Cerebellar cortex (tissue), 1 donor: ENCODE measurements around the gene MUC22.
"Not testable (repeated sequence)": the region's sequence is repeated elsewhere in the genome, so short reads cannot be mapped to it uniquely, and the experiment has no call there.

Experiments
- DNase-seq: peaks from one replicate; pipeline ENCODE4 v3.0.0-alpha.2; 2015; ENCODE audit warnings: low spot score

Gene MUC22

GRCh38 chr6:30998785-30999184 lies 11.5 kb upstream of the MUC22 start:
- no peak for DNase-seq

DNA sequence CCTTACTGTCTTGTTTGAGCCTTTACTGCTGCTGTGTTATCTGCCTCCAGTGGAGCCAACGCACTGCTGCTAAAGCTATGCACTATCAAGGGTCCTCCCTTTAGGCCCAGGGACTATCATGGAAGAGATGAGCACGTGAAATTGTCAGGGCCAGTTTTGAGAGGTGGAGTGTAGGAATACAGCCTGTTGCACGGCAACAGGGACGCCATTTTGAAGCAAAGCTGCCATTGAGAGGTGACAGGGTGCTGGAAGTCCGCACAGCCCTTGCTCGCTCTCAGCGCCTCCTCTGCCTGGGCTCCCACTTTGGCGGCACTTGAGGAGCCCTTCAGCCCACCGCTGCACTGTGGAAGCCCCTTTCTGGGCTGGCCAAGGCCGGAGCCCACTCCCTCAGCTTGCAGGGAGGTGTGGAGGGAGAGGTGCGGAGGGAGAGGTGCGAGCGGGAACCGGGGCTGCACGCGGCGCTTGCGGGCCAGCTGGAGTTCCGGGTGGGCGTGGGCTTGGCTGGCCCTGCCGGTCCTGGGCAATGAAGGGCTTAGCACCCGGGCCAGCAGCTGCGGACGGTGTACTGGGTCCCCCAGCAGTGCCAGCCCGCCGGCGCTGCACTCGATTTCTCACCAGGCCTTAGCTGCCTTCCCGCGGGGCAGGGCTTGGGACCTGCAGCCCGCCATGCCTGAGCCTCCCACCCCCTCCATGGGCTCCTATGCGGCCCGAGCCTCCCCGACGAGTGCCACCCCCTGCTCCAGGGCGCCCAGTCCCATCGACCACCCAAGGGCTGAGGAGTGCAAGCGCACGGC lies 10.0 kb upstream of the MUC22 start:
- DNase-seq: not testable (repeated sequence)

GRCh38 chr6:31001281-31001888 lies 8.9 kb upstream of the MUC22 start:
- no peak for DNase-seq

- no peak for DNase-seq
Measured at GRCh38 chr6:31002471-31002870, 7.8 kb upstream of the MUC22 start.

GRCh38 chr6:31004794-31005193 lies 5.5 kb upstream of the MUC22 start:
- no peak for DNase-seq

DNA sequence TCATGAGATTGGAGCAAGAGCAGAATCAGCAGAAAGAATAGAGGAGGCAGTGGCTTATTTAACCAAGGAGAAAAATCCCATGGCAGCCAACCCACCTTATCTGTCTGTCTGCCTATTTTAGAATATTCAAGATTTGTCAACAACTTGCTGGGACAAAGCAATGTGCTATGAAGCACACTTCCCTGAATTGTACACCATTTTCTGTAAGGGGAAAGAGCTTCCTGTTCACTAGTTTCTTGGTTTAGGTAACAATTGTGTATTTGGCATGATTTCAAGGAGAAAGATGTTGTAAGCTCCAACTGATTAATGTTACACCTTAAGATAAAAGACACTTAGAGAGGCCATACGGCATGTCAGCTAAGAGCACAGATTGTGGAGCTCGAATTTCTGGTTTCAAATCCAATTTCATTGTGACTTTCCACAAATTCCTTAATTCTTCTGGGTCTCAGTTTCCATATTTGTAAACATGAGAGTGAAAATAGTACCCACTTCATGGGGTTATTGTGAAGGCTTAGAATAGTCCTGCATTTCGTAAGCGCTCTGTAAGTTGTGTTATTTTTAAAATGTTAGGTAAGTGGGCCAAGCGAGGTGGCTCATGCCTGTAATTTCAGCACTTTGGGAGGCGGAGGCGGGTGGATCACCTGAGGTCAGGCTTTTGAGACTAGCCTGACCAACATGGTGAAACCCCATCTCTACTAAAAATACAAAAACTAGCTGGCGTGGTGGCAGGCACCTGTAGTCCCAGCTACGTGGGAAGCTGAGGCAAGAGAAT lies 4.8 kb upstream of the MUC22 start:
- no peak for DNase-seq

- no peak for DNase-seq
Measured at GRCh38 chr6:31007694-31008093, 2.6 kb upstream of the MUC22 start.

GRCh38 chr6:31008165-31008564 lies 2.1 kb upstream of the MUC22 start:
- DNase-seq: no peak

- no peak for DNase-seq
Measured at GRCh38 chr6:31009731-31010130, 543 bp upstream of the MUC22 start.

DNA sequence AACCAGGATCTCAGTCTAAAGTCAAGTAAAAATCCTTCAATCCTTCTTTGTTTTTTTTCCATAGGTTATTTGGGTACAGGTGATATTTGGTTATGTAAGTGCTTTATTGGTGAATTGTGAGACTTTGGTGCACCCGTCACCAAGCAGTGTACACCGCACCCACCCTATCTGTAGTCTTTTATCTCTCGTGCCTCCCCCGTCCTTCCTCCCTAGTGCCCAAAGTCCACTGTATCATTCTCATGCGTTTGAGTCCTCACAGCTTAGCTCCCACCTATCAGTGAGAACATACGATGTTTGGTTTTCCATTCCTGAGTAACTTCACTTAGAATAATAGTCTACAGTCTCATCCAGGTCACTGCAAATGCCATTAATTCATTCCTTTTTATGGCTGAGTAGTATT lies 879 bp downstream of the MUC22 start:
- DNase-seq: no peak

DNA sequence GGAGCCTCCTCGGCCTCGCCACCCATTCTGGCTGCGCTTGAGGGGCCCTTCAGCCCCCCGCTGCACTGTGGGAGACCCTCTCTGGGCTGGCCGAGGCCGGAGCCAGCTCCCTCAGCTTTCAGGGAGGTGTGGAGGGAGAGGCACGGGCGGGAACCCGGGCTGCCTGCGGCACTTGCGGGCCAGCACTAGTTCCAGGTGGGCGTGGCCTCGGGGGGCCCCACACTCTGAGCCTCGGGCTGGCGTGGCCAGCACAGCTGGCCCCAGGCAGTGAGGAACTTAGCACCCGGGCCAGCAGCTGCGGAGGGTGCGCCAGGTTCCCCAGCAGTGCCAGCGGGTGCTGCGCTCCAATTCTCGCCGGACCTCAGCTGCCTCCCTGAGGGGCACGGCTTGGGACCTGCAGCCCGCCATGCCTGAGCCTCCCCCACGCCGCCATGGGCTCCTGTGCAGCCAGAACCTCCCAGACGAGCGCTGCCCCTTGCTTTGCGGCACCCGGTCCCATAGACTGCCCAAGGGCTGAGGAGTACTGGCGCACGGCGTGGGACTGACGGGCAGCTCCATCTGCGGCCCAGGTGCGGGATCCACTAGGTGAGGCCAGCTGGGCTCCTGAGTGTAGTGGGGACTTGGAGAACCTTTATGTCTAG lies 6.5 kb downstream of the MUC22 start:
- no peak for DNase-seq

- DNase-seq: not testable (repeated sequence)
Measured at GRCh38 chr6:31017436-31017835, 7.2 kb downstream of the MUC22 start.

- DNase-seq: no peak
Measured at GRCh38 chr6:31020057-31020456, 9.8 kb downstream of the MUC22 start.

DNA sequence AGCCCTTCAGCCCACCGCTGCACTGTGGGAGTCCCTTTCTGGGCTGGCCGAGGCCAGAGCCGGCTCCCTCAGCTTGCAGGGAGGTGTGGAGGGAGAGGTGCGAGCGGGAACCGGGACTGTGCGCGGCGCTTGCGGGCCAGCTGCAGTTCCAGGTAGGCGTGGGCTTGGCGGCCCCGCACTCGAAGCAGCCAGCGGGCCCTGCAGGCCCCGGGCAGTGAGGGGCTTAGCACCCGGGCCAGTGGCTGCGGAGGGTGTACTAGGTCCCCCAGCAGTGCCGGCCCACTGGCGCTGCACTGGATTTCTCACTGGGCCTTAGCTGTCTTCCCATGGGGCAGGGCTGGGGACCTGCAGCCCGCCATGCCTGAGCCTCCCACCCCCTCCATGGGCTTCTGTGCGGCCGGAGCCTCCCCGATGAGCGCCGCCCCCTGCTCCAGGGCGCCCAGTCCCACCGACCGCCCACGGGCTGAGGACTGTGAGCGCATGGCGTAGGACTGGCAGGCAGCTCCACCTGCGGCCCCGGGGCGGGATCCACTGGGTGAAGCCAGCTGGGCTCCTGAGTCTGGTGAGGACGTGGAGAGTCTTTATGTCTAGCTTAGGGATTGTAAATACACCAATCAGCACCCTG lies 10.5 kb downstream of the MUC22 start:
- DNase-seq: not testable (repeated sequence)

DNA sequence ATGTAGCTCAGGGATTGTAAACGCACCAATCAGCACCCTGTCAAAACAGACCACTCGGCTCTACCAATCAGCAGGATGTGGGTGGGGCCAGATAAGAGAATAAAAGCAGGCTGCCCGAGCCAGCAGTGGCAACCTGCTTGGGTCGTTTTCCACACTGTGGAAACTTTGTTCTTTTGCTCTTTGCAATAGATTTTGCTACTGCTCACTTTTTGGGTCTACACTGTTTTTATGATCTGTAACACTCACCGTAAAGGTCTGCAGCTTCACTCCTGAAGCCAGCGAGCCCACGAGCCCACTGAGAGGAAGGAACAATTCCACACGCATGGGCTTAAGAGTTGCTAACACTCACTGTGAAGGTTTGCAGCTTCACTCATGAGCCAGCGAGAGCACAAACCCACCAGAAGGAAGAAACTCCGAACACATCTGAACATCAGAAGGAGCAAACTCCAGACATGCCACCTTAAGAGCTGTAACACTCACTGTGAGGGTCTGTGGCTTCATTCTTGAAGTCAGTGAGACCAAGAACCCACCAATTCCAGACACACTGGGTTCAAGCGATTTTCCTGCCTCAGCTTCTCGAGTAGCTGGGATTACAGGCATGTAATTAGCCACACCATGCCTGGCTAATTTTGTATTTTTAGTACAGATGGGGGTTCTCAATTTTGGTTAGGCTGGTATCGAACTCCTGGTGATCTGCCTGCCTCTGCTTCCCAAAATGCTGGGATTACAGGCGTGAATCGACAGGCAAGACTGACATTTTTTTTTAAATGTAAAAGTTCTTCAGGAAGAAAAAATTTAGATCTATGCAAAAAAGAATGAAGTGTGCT lies 11.6 kb downstream of the MUC22 start:
- DNase-seq: not testable (repeated sequence)

GRCh38 chr6:31025595-31025994 lies 15.3 kb downstream of the MUC22 start:
- DNase-seq: no peak

DNA sequence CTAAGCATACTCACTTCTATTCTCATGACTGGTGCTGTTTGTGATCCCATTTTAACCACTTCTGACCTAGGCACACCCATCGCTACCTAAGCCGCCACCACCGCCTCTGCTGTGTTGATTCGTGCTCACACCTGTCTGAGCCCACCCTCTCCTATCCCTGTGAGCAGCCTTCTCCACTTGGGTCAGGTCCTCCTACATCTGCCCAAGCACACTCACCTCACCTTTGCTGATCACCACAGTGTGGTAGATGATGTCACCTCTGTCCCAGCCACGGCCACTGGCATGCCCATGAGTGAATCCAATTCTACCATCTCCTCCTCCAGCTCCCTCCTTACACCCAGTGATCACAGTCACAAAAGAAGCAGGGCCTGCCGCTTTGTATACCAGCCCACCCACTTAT lies 20.8 kb downstream of the MUC22 start:
- no peak for DNase-seq

DNA sequence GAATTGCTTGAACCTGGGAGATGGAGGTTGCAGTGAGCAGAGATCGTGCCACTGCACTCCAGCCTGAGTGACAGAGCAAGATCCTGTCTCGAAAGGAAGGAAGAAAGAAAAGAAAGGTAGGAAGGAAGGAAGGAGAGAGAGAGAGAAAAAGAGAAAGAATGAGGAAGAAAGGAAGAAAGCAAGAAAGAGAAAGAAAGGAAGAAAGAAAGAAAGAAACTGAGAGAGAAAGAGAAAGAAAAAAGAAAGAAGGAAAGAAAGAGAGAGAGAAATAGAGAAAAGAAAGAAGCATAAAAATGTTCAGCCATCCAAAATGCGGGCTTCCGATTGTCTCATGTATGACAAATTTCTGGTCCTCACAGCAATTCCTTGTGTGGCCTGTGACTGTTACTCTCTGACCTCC lies 22.8 kb downstream of the MUC22 start:
- no peak for DNase-seq

- no peak for DNase-seq
Measured at GRCh38 chr6:31035862-31036497, 25.7 kb downstream of the MUC22 start.

DNA sequence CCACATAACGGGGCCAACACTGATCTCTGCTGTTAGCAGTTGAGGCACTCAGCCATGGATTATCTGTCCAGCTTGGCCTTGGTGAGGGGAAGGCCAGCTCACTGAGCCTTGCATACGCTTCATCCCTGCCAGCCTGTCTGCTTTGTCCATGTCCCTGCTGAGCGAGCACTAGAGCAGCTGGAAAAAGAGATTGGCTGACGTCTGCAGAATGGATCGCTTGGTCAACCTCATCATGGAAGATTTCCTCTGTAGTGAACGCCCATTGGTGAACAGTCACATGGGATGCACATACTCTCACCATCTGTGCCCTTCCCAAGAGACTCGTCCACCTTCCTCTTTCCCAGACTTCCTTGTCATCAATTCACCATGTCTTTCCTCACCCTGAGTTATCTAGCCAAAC lies 26.9 kb downstream of the MUC22 start:
- DNase-seq: no peak

- no peak for DNase-seq
Measured at GRCh38 chr6:31037682-31038081, 27.4 kb downstream of the MUC22 start.
